CD4-positive, alpha-beta T cell (primary cell): ENCODE results near the gene RIMOC1. TPM values are rescaled to one million over a fixed set of nuclear protein-coding genes. Genes with fewer than 3 reads are reported as not detected.

Source experiments
- ATAC-seq: fragments of 200-7000 bp; cut with Tn5 transposase; one replicate; pipeline ENCODE4 v1.10.0; 2022; ENCODE audit warnings: mild to moderate bottlenecking; ENCODE audit not compliant: poor library complexity
- CTCF ChIA-PET: fragments of 350-600 bp; sonication (Branson Sonifier 250); formaldehyde crosslinking; loops from one replicate; lab custom pipeline; 2021; ENCODE audit warnings: antibody characterized with exemption, inconsistent platforms; lab: Charles Lee
- POLR2A ChIA-PET: fragments of 350-600 bp; sonication (Branson Sonifier 250); formaldehyde crosslinking; loops from one replicate; lab custom pipeline; 2021; ENCODE audit warnings: antibody characterized with exemption, inconsistent platforms; lab: Charles Lee
- DNase-seq, 14 experiments: peaks; one replicate each; pipeline ENCODE4 v3.0.0-alpha.2; 2013 to 2020; ENCODE audit warnings: mixed read lengths in 2 of 14
- H3K27ac ChIP-seq, 2 donors: one replicate each; pipeline versions ENCODE4 v1.5.1 to v1.7.0; 2013; ENCODE audit warnings: low read length in 2 of 2, low read depth in 1 of 2, mild to moderate bottlenecking in 1 of 2
- H3K27me3 ChIP-seq, 2 experiments: 1 replicate in 1 of 2; 2 replicates in 1 of 2; pipeline versions ENCODE4 v1.6.1 to v1.7.0; 2013; ENCODE audit warnings: low read length in 2 of 2, control low read depth in 1 of 2, mild to moderate bottlenecking in 1 of 2, moderate library complexity in 1 of 2; ENCODE audit not compliant: insufficient read depth in 2 of 2, control insufficient read depth in 1 of 2
- H3K36me3 ChIP-seq: one replicate; pipeline ENCODE4 v1.6.1; 2013; ENCODE audit warnings: low read length, control low read depth; ENCODE audit not compliant: insufficient read depth
- H3K4me1 ChIP-seq: one replicate; pipeline ENCODE4 v1.6.1; 2013; ENCODE audit warnings: low read length, control low read depth; ENCODE audit not compliant: insufficient read depth
- H3K4me3 ChIP-seq: one replicate; pipeline ENCODE4 v1.5.1; 2013; ENCODE audit warnings: mild to moderate bottlenecking, low read length, moderate library complexity
- H3K9me3 ChIP-seq, 2 experiments: 1 replicate in 1 of 2; 2 replicates in 1 of 2; pipeline versions ENCODE4 v1.6.1 to v1.7.0; 2013; ENCODE audit warnings: low read length in 2 of 2, mild to moderate bottlenecking in 2 of 2, control low read depth in 1 of 2, moderate library complexity in 1 of 2; ENCODE audit not compliant: control insufficient read depth in 1 of 2, insufficient read depth in 1 of 2
- H3K27ac Mint-ChIP-seq: one replicate; pipeline ENCODE4 v1.8.0; 2020; ENCODE audit warnings: mixed read lengths
- H3K27me3 Mint-ChIP-seq: one replicate; pipeline ENCODE4 v1.8.0; 2021; ENCODE audit warnings: mixed read lengths
- H3K36me3 Mint-ChIP-seq: one replicate; pipeline ENCODE4 v1.8.0; 2021; ENCODE audit warnings: low read depth, mixed read lengths
- H3K4me1 Mint-ChIP-seq: one replicate; pipeline ENCODE4 v1.8.0; 2021; ENCODE audit warnings: low read depth, mixed read lengths
- H3K4me3 Mint-ChIP-seq: one replicate; pipeline ENCODE4 v1.8.0; 2020; ENCODE audit warnings: mild to moderate bottlenecking, mixed read lengths
- H3K9me3 Mint-ChIP-seq: one replicate; pipeline ENCODE4 v1.8.0; 2020; ENCODE audit warnings: mixed read lengths
- intact Hi-C, 2 experiments: fragments of 100-400 bp; cut with DNase I in 1 of 2; cut with micrococcal nuclease in 1 of 2; formaldehyde crosslinking; loops; one replicate each; pipeline versions ENCODE4 v1.15.1 to v1.9.0; 2023 to 2025; cut with DNase I, micrococcal nuclease
- total RNA-seq, 174 experiments: library from RNA in 2 of 174; stranded (reverse) in 2 of 174; gene quantifications; one replicate each; pipeline ENCODE4 v1.2.3 and lab custom pipeline; 2021 to 2026
- TF ChIP-seq, protein P1 (sequence below): fragments of 200-600 bp; IDR thresholded peaks from one replicate; pipeline ENCODE4 v1.8.0; 2022; ENCODE audit warnings: antibody characterized with exemption, mild to moderate bottlenecking

The RIMOC1 gene
- total RNA-seq, 2 experiments from 2014 or later = 9.3 to 10.3 TPM

DNA sequence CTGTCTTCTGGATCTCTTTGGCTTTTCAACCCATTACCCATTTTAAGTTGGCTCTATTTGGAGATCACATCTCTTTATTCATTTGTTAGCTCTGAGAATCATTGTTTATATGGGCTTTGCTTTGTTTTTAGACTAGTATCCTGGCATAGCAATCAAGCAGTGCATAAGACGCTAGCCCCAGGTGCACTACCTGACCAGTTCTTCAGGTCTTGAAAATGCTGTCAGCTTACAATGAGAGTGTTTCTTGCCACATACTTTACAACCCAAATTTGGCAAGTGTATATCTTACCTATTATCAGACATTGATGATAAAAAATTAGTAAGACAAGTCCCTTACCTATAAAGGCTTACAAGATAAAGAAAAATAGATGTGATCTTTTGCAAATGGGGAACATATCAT lies 46.2 kb upstream of the RIMOC1 start:
- Mint-ChIP-seq H3K4me3 (no peak overlapping the region), H3K9me3 (no peaks in the 10 kb centered on the region), H3K27ac (peak overlapping the region; percentile 3), H3K4me1 (peaks cover 9% of the 10 kb centered on the region), H3K27me3 (no peaks in the 10 kb centered on the region), H3K36me3 (peaks cover 50% of the 10 kb centered on the region)
- peaks cover 3% of the 10 kb centered on the region for H3K4me1 ChIP-seq
- DNase-seq (no peak), ATAC-seq (no peak)
- TF ChIP-seq, protein P1, sequence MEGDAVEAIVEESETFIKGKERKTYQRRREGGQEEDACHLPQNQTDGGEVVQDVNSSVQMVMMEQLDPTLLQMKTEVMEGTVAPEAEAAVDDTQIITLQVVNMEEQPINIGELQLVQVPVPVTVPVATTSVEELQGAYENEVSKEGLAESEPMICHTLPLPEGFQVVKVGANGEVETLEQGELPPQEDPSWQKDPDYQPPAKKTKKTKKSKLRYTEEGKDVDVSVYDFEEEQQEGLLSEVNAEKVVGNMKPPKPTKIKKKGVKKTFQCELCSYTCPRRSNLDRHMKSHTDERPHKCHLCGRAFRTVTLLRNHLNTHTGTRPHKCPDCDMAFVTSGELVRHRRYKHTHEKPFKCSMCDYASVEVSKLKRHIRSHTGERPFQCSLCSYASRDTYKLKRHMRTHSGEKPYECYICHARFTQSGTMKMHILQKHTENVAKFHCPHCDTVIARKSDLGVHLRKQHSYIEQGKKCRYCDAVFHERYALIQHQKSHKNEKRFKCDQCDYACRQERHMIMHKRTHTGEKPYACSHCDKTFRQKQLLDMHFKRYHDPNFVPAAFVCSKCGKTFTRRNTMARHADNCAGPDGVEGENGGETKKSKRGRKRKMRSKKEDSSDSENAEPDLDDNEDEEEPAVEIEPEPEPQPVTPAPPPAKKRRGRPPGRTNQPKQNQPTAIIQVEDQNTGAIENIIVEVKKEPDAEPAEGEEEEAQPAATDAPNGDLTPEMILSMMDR = no peak
- no peaks in the 10 kb centered on the region for H3K27me3 ChIP-seq
- H3K9me3 ChIP-seq = no peaks in the 10 kb centered on the region
- H3K27ac ChIP-seq = no peak overlapping the region
- ChIA-PET POLR2A (interaction anchor here (0.6 to 1.1 kb wide), 2 partner anchors 9 to 13 kb away, joined by 3 read pairs; no protein-coding TSS in a partner anchor), CTCF (interaction anchor here (1.0 to 4.9 kb wide), 4 partner anchors 46 to 199 kb away, joined by 3 to 48 read pairs (median 4); partner anchors contain the start of genes FBXO4 and RIMOC1)
- intact Hi-C loops = loop anchor here (2.0 to 5.0 kb wide), 4 partner anchors 67 to 1029 kb away; partner anchors contain the start of gene FBXO4 (in 2 of the 2)
- peaks cover 70% of the 10 kb centered on the region for H3K36me3 ChIP-seq
- H3K4me3 ChIP-seq = no peak overlapping the region

GRCh38 chr5:41858890-41859289 lies 45.3 kb upstream of the RIMOC1 start:
- peaks cover 61% of the 10 kb centered on the region for H3K36me3 ChIP-seq
- Mint-ChIP-seq H3K36me3 (peaks cover 41% of the 10 kb centered on the region), H3K4me3 (no peak overlapping the region), H3K9me3 (no peaks in the 10 kb centered on the region), H3K27me3 (no peaks in the 10 kb centered on the region), H3K27ac (no peak overlapping the region), H3K4me1 (peaks cover 17% of the 10 kb centered on the region)
- TF ChIP-seq, protein P1 = no peak
- no peak overlapping the region for H3K27ac ChIP-seq
- H3K4me3 ChIP-seq = no peak overlapping the region
- no peak for ATAC-seq
- no peaks in the 10 kb centered on the region for H3K9me3 ChIP-seq
- intact Hi-C loops = loop anchor here (5.0 kb wide), 3 partner anchors 723 to 1028 kb away; no protein-coding TSS in a partner anchor
- CTCF ChIA-PET = interaction anchor here (1.2 to 4.9 kb wide), 2 partner anchors 66 to 198 kb away, joined by 5 to 48 read pairs; partner anchors contain the start of gene FBXO4
- no peaks in the 10 kb centered on the region for H3K27me3 ChIP-seq
- H3K4me1 ChIP-seq = peaks cover 4% of the 10 kb centered on the region
- DNase-seq = peak in 1 of 14 experiments; percentile 10
- POLR2A ChIA-PET = interaction anchor here (1.1 to 1.4 kb wide), 2 partner anchors 12 to 45 kb away, joined by 3 read pairs; partner anchors contain the start of gene RIMOC1

DNA sequence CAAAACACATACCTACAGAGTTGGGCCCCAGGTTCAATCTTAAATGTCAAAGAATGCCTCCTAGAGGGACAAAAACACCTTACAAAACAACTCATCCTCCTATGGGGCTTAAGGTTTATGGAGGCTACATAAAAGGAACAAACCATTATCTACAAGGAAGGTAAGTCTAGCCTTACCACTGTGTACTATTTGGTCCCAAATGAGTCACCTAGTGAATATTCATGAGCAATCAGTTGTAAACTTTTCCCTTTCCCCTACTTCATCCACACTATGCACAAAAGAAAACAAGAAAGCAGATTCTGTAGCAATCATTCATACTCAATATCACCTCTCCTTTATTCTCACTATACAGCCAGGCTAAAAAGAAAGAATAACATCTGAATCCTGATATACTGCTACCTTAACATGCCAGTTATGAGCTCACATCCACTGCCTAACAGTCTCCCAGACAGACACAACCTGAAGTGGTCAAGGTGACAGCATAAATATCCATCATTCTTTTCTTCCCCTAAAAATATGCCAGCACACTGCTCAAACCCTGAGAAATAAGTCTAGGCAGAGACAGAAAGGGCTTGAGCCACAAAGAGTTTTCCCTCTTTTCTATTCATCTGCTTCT lies 40.2 kb upstream of the RIMOC1 start:
- DNase-seq (no peak), ATAC-seq (no peak)
- Mint-ChIP-seq H3K9me3 (no peaks in the 10 kb centered on the region), H3K27me3 (no peaks in the 10 kb centered on the region), H3K4me1 (peaks cover 65% of the 10 kb centered on the region), H3K36me3 (peaks cover 32% of the 10 kb centered on the region), H3K27ac (peak overlapping the region; percentile 57), H3K4me3 (no peak overlapping the region)
- Histone ChIP-seq H3K36me3 (peaks cover 25% of the 10 kb centered on the region), H3K27ac (no peak overlapping the region), H3K27me3 (no peaks in the 10 kb centered on the region), H3K4me1 (peaks cover 16% of the 10 kb centered on the region), H3K9me3 (no peaks in the 10 kb centered on the region), H3K4me3 (no peak overlapping the region)
- ChIA-PET POLR2A (interaction anchor here (0.6 to 2.5 kb wide), 3 partner anchors 30 to 61 kb away, joined by 3 to 8 read pairs (median 6); partner anchors contain the start of genes FBXO4 and RIMOC1), CTCF (interaction anchor here (1.8 kb wide), 1 partner anchor 61 kb away, joined by 6 read pairs; the partner anchor contains the start of gene FBXO4)
- TF ChIP-seq, protein P1 = no peak
- intact Hi-C loops = no loop called here
